ENCODE measurements around the gene CPSF4L.

- TF ChIP-seq FOXK1 (CRISPR knock-in tag; IDR thresholded peaks at IDR 0.05) (no peak), SP1 (CRISPR knock-in tag; conservative IDR thresholded peaks at IDR 0.05) (no peak), NR1H2 (CRISPR knock-in tag; IDR thresholded peaks at IDR 0.05) (no peak), CTCF (IDR thresholded peaks at IDR 0.05) (no peak), ZBTB43 (CRISPR knock-in tag; IDR thresholded peaks at IDR 0.05) (no peak)
- TF ChIP-seq, protein P1, sequence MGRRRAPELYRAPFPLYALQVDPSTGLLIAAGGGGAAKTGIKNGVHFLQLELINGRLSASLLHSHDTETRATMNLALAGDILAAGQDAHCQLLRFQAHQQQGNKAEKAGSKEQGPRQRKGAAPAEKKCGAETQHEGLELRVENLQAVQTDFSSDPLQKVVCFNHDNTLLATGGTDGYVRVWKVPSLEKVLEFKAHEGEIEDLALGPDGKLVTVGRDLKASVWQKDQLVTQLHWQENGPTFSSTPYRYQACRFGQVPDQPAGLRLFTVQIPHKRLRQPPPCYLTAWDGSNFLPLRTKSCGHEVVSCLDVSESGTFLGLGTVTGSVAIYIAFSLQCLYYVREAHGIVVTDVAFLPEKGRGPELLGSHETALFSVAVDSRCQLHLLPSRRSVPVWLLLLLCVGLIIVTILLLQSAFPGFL (CRISPR knock-in tag; IDR thresholded peaks at IDR 0.05; ENCODE audit: borderline replicate concordance): no peak
These were observed 8.1 kb upstream of the CPSF4L start for GRCh38 chr17:73269791-73270190.

Data from WTC11 (cell line).